Body of pancreas (tissue), 4 donors: ENCODE results near the gene PRDM16.

Experiments
- POLR2A ChIP-seq, 3 donors: fragments of 450-650 bp; IDR thresholded peaks; one replicate each; pipeline ENCODE4 v1.6.1; 2016; ENCODE audit warnings: antibody characterized with exemption in 3 of 3, mild to moderate bottlenecking in 2 of 3
- TF ChIP-seq, protein P1 (sequence below), 7 experiments: fragments of 450-650 bp in 4 of 7; fragments of 200-600 bp in 3 of 7; sonication (generic) in 3 of 7; IDR thresholded peaks; one replicate each; pipeline ENCODE4 v1.5.1; 2016 to 2019; ENCODE audit warnings: antibody characterized with exemption in 7 of 7

DNA sequence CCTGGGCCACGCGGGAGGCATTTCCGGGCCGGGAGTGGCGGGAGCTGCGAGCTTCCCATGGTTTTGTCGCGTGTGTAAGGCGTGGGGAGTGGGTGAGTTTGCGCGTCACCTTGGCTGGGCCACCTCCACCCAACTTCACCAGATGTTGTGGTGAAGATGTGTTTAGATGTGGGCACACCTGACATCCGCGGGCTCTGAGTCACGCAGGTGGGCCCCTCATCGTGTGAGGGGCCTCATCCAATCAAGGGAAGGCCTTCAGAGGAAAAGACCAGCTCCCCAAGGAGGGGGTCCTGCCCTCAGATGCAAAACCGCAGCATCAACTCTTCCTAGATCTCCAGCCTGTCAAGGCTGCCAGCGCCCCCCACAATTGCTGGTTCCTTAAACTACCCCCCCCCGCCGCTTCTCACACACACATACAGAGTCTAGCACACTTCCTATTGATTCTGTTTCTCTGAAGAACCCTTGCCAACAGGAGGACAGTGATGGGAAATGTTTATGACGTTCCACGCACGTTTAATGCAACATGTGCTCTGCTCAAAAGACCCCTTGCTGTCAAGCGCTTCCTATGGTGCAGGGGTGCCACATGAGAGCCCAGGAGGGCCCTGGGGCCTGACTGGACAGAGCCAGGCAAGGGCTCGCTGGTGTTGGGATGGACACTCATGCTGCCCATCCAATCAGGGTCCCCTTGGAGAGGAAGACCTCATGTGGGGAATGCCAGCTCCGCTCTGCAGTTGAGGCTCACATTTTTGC lies 35.8 kb upstream of the PRDM16 start:
- TF ChIP-seq, protein P1, sequence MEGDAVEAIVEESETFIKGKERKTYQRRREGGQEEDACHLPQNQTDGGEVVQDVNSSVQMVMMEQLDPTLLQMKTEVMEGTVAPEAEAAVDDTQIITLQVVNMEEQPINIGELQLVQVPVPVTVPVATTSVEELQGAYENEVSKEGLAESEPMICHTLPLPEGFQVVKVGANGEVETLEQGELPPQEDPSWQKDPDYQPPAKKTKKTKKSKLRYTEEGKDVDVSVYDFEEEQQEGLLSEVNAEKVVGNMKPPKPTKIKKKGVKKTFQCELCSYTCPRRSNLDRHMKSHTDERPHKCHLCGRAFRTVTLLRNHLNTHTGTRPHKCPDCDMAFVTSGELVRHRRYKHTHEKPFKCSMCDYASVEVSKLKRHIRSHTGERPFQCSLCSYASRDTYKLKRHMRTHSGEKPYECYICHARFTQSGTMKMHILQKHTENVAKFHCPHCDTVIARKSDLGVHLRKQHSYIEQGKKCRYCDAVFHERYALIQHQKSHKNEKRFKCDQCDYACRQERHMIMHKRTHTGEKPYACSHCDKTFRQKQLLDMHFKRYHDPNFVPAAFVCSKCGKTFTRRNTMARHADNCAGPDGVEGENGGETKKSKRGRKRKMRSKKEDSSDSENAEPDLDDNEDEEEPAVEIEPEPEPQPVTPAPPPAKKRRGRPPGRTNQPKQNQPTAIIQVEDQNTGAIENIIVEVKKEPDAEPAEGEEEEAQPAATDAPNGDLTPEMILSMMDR (IDR thresholded peaks at IDR 0.05): no peak
- TF ChIP-seq POLR2A (IDR thresholded peaks at IDR 0.05): no peak
